ENCODE results near the gene MRPL20.

- TF ChIP-seq FOXA1 (IDR thresholded peaks at IDR 0.05) (no peak), SUZ12 (IDR thresholded peaks at IDR 0.05) (no peak), CTBP1 (IDR thresholded peaks at IDR 0.05; ENCODE audit: borderline replicate concordance) (no peak), HDGF (IDR thresholded peaks at IDR 0.05; ENCODE audit: borderline replicate concordance) (no peak), NFRKB (IDR thresholded peaks at IDR 0.05) (no peak), L3MBTL2 (conservative IDR thresholded peaks at IDR 0.05) (no peak), FOXM1 (IDR thresholded peaks at IDR 0.05; ENCODE audit: borderline replicate concordance) (no peak), SP1 (IDR thresholded peaks at IDR 0.05) (no peak)
Measured at GRCh38 chr1:1430992-1431844, 24.1 kb upstream of the MRPL20 start.
